ENCODE measurements around the gene SRP54.
"Not testable (repeated sequence)": the region's sequence is repeated elsewhere in the genome, so short reads cannot be mapped to it uniquely, and the experiment has no call there.

SRP54 gene

GRCh38 chr14:35050652-35051051 lies 67.9 kb downstream of the SRP54 start:
- peak in 1 of 2 experiments; percentile 43 for DNase-seq

GRCh38 chr14:35051796-35052195 lies 69.0 kb downstream of the SRP54 start:
- DNase-seq, result no peak

DNA sequence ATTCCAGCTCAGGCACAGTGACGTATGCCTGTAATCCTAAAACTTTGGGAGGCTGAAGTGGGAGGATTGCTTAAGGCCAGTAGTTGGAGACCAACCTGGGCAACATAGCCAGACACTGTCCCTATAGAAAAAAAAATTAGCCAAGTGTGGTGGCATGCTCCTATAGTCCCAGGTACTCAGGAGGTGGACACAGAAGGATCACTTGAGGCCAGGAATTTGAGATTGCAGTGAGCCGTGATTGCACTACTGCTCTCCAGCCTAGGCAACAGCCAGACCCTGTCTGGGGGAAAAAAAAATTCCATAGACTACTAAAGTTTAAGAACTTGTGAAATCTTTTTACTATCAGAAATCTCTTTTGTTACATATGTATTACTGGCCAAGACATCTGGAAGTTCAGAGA lies 69.8 kb downstream of the SRP54 start:
- no peak for DNase-seq

GRCh38 chr14:35061113-35061791 lies 78.5 kb downstream of the SRP54 start:
- DNase-seq, result not testable (repeated sequence)

GRCh38 chr14:35065731-35066130 lies 82.9 kb downstream of the SRP54 start:
- DNase-seq, result not testable (repeated sequence)

DNA sequence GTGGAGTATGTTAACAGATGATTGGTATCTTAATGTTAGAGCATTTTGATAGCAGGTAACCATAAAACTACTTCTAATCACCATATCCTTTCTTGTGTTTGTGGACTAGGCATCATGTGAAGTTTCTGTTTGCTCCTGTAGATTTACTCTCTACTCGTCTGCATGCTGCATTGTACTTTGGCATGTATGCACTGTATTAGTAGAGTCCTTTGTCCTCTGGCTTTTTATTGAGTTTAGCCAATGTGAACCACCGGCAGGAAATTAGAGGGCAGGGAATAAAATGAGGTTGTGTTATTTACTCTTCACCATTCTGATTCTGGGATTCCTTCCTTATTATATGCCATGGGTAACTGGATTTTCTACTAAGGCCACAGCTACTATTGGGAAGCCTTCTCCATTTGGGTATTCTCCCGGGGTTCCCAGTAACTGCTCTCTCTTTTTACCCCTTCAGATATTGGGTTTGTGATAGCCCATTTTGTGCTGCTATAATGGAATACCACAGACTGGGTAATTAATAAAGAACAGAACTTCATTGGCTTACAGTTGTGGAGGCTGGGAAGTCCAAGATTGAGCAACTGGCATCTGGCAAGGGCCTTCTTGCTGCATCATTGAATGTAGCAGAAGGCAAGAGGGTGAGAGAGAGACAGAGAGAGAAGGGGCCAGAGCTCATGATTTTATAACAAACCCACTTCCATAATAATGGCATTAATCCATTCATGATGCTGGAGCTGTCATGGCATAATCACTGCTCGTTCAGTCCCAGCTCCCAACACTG lies 85.6 kb downstream of the SRP54 start:
- DNase-seq, result no peak

DNA sequence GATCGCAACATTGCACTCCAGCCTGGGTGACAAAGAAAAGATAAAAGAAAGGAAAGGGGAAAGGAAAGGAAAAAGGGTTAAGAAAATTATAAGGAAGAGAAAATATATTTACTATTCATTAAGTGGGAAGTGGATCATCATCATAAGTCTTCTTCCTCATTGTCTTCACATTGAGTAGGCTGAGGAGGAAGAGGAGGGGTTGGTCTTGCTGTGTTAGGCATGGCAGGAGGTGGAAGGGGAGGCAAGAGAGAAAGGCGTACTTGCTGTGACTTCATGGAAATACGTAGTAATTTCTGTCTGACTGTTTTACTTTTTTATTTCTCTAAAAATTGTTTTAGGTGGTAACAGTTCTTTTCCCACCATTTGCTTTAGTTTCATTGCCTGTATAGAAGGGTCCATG lies 89.4 kb downstream of the SRP54 start:
- DNase-seq, result no peak

GRCh38 chr14:35073486-35073885 lies 90.7 kb downstream of the SRP54 start:
- no peak for DNase-seq

DNA sequence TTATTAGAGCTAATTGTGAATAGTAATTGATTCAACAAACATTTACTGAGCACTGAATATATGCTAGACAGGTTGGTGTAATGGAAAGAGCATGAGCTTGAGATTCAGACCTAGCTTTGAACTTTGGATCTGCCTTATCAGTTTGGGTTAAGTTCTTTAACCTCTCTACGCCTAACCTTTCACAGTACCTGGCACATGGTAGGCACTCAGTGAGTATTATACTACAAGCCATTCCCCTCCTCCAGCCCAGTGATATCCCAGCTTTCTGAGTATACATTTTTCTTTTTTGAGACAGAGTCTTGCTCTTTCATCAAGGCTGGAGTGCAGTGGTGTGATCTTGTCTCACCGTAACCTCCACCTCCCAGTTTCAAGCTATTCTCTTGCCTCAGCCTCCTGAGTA lies 95.3 kb downstream of the SRP54 start:
- DNase-seq, result no peak

Data from NCI-H446 (cell line).